Measurements from ENCODE around the gene NIPSNAP3A. TPM values are rescaled to one million over a fixed set of nuclear protein-coding genes. Genes with fewer than 3 reads are reported as not detected.
A peak's percentile ranks its signal among the peaks of the same experiment; 100 is the strongest.

The NIPSNAP3A gene
- polyA plus RNA-seq, 3 donors: 26.9 to 103 (median 97.8) TPM

- intact Hi-C loops (cut with micrococcal nuclease): no loop called here
- Histone ChIP-seq H3K79me2 (ENCODE audit: insufficient read depth, low read length) (peaks cover 10% of the 10 kb centered on the region), H3K9me3 (replicated peaks in 1 of 2; ENCODE audit: control insufficient read depth in 1 of 2, insufficient read depth in 1 of 2, low read length in 2 of 2) (no peaks in the 10 kb centered on the region), H3K4me2 (replicated peaks; ENCODE audit: extremely low read depth, low read length, poor library complexity, severe bottlenecking) (no peak overlapping the region), H2AFZ (ENCODE audit: insufficient read depth, low read depth, low read length, poor library complexity, severe bottlenecking) (no peak overlapping the region), H3K4me1 (ENCODE audit: control insufficient read depth in 1 of 2, insufficient read depth in 2 of 2, low read length in 2 of 2) (peaks cover 8 to 11% of the 10 kb centered on the region in 2 donors), H3K27me3 (ENCODE audit: control insufficient read depth in 2 of 2, insufficient read depth in 2 of 2, low read length in 2 of 2) (no peaks in the 10 kb centered on the region), H3K36me3 (replicated peaks in 1 of 2; ENCODE audit: control insufficient read depth in 1 of 2, insufficient read depth in 2 of 2, low read length in 2 of 2) (no peaks in the 10 kb centered on the region), H3K27ac (ENCODE audit: low read depth in 1 of 2, low read length in 2 of 2) (no peak overlapping the region), H3K9ac (ENCODE audit: insufficient read depth, low read length, poor library complexity, severe bottlenecking) (no peak overlapping the region), H4K20me1 (ENCODE audit: insufficient read depth, low read length) (no peaks in the 10 kb centered on the region), H3K4me3 (replicated peaks in 1 of 3; ENCODE audit: low read depth in 2 of 3, low read length in 3 of 3) (no peak overlapping the region)
- Mint-ChIP-seq H3K36me3 (no peaks in the 10 kb centered on the region), H3K27me3 (ENCODE audit: low read depth in 3 of 3) (no peaks in the 10 kb centered on the region), H3K27ac (no peak overlapping the region), H3K4me1 (peaks cover 10% of the 10 kb centered on the region), H3K4me3 (no peak overlapping the region), H3K9me3 (no peaks in the 10 kb centered on the region)
- peak; percentile 59 to 71 (median 69) for DNase-seq
- peak; percentile 85 for TF ChIP-seq CTCF (IDR thresholded peaks at IDR 0.05)
- WGBS (ENCODE audit: insufficient coverage): no CpG with 5 or more reads among the region's 7 CpGs
These were observed 4.0 kb upstream of the NIPSNAP3A start for GRCh38 chr9:104743376-104743985.

GRCh38 chr9:104745852-104746251, 1.6 kb upstream of the NIPSNAP3A start:
- Histone ChIP-seq H3K79me2 (ENCODE audit: insufficient read depth, low read length) (peaks cover 32% of the 10 kb centered on the region), H3K9me3 (replicated peaks in 1 of 2; ENCODE audit: control insufficient read depth in 1 of 2, insufficient read depth in 1 of 2, low read length in 2 of 2) (no peaks in the 10 kb centered on the region), H3K27ac (ENCODE audit: low read depth in 1 of 2, low read length in 2 of 2) (no peak overlapping the region), H3K4me3 (replicated peaks in 1 of 3; ENCODE audit: low read depth in 2 of 3, low read length in 3 of 3) (no peak overlapping the region), H3K4me1 (ENCODE audit: control insufficient read depth in 1 of 2, insufficient read depth in 2 of 2, low read length in 2 of 2) (peaks cover 25 to 33% of the 10 kb centered on the region in 2 donors), H3K9ac (ENCODE audit: insufficient read depth, low read length, poor library complexity, severe bottlenecking) (no peak overlapping the region), H3K4me2 (replicated peaks; ENCODE audit: extremely low read depth, low read length, poor library complexity, severe bottlenecking) (no peak overlapping the region), H3K27me3 (ENCODE audit: control insufficient read depth in 2 of 2, insufficient read depth in 2 of 2, low read length in 2 of 2) (no peaks in the 10 kb centered on the region), H3K36me3 (replicated peaks in 1 of 2; ENCODE audit: control insufficient read depth in 1 of 2, insufficient read depth in 2 of 2, low read length in 2 of 2) (peaks cover under 1 to 2% of the 10 kb centered on the region in 2 donors), H4K20me1 (ENCODE audit: insufficient read depth, low read length) (no peaks in the 10 kb centered on the region), H2AFZ (ENCODE audit: insufficient read depth, low read depth, low read length, poor library complexity, severe bottlenecking) (no peak overlapping the region)
- Mint-ChIP-seq H3K4me3 (no peak overlapping the region), H3K4me1 (peaks cover 28% of the 10 kb centered on the region), H3K9me3 (no peaks in the 10 kb centered on the region), H3K27ac (no peak overlapping the region), H3K36me3 (peaks cover 1 to 2% of the 10 kb centered on the region in 2 donors), H3K27me3 (ENCODE audit: low read depth in 3 of 3) (no peaks in the 10 kb centered on the region)
- WGBS (ENCODE audit: insufficient coverage): no CpG with 5 or more reads among the region's 1 CpG
- no peak for DNase-seq
- intact Hi-C loops (cut with micrococcal nuclease): no loop called here
- TF ChIP-seq CTCF (IDR thresholded peaks at IDR 0.05): no peak

Data from CD14-positive monocyte (primary cell).